ENCODE data around the gene ZNF341. TPM values are rescaled to one million over a fixed set of nuclear protein-coding genes. Genes with fewer than 3 reads are reported as not detected.
A peak's percentile ranks its signal among the peaks of the same experiment; 100 is the strongest.

The ZNF341 gene
- total RNA-seq, 4 donors from 2014 or later = 1.7 to 4.4 (median 2.9) TPM

- Histone ChIP-seq H3K4me3 (no peak overlapping the region), H3K36me3 (no peaks in the 10 kb centered on the region), H3K9me3 (no peaks in the 10 kb centered on the region), H3K27me3 (no peaks in the 10 kb centered on the region), H3K4me1 (peaks cover 4 to 38% (median 15%) of the 10 kb centered on the region in 3 donors), H3K27ac (no peak overlapping the region)
- 49% methylated on average over 2 to 5 of the region's 5 CpGs for WGBS, 2 donors (ENCODE audit: low coverage in 1 of 2)
- no peak for ATAC-seq
- TF ChIP-seq EP300 (IDR thresholded peaks at IDR 0.05) (no peak), POLR2A (IDR thresholded peaks at IDR 0.05) (no peak)
Measured at GRCh38 chr20:33810259-33810658, 78.5 kb downstream of the ZNF341 start.

- Histone ChIP-seq H3K27me3 (no peaks in the 10 kb centered on the region), H3K4me1 (peaks cover 4 to 47% (median 15%) of the 10 kb centered on the region in 3 donors), H3K27ac (peak within 1 kb of the TSS; percentile 88 to 95 (median 94)), H3K4me3 (peak within 1 kb of the TSS; percentile 81 to 91), H3K9me3 (no peaks in the 10 kb centered on the region), H3K36me3 (peaks cover 0 to 4% of the 10 kb centered on the region in 2 donors)
- TF ChIP-seq POLR2AphosphoS5 (IDR thresholded peaks at IDR 0.05) (peak; percentile 75), CTCF (IDR thresholded peaks at IDR 0.05) (peak in 1 of 4 experiments; percentile 7), EP300 (IDR thresholded peaks at IDR 0.05) (no peak), POLR2A (IDR thresholded peaks at IDR 0.05) (peak; percentile 88 to 92)
- peak; percentile 100 for ATAC-seq
- WGBS, 2 donors (ENCODE audit: low coverage in 1 of 2) = 0 to 1% methylated on average over 6 to 27 of the region's 71 CpGs
Measured at GRCh38 chr20:33810885-33811775, 79.3 kb downstream of the ZNF341 start, which contains the start of gene CHMP4B. CHMP4B (plus strand) TSS chr20:33811348; CDS start chr20:33811469, 121 bp downstream.

GRCh38 chr20:33811776-33812151 lies 80.0 kb downstream of the ZNF341 start:
- peak overlapping the region; percentile 88 to 95 (median 94) for H3K27ac ChIP-seq
- H3K9me3 ChIP-seq = no peaks in the 10 kb centered on the region
- H3K27me3 ChIP-seq = no peaks in the 10 kb centered on the region
- peaks cover 4 to 53% (median 15%) of the 10 kb centered on the region in 3 donors for H3K4me1 ChIP-seq
- 1% methylated on average over 11 to 12 of the region's 12 CpGs for WGBS, 2 donors (ENCODE audit: low coverage in 1 of 2)
- H3K36me3 ChIP-seq = peaks cover 0 to 4% of the 10 kb centered on the region in 2 donors
- TF ChIP-seq EP300 (IDR thresholded peaks at IDR 0.05) = no peak
- TF ChIP-seq CTCF (IDR thresholded peaks at IDR 0.05) = no peak
- no peak for TF ChIP-seq POLR2AphosphoS5 (IDR thresholded peaks at IDR 0.05)
- TF ChIP-seq POLR2A (IDR thresholded peaks at IDR 0.05) = no peak
- ATAC-seq = no peak
- H3K4me3 ChIP-seq = peak overlapping the region; percentile 81 to 91

- peak overlapping the region; percentile 81 to 91 for H3K4me3 ChIP-seq
- peak; percentile 49 for ATAC-seq
- WGBS, 2 donors (ENCODE audit: low coverage in 1 of 2) = 4 to 6% methylated on average over 10 to 14 of the region's 14 CpGs
- H3K27ac ChIP-seq = peak overlapping the region; percentile 88 to 95 (median 94)
- no peaks in the 10 kb centered on the region for H3K9me3 ChIP-seq
- H3K4me1 ChIP-seq = peaks cover 8 to 58% (median 18%) of the 10 kb centered on the region in 3 donors
- no peaks in the 10 kb centered on the region for H3K27me3 ChIP-seq
- peak; percentile 74 for TF ChIP-seq POLR2AphosphoS5 (IDR thresholded peaks at IDR 0.05)
- TF ChIP-seq EP300 (IDR thresholded peaks at IDR 0.05) = no peak
- H3K36me3 ChIP-seq = peaks cover 0 to 4% of the 10 kb centered on the region in 2 donors
Measured at GRCh38 chr20:33812152-33812849, 80.5 kb downstream of the ZNF341 start.

- Histone ChIP-seq H3K36me3 (peaks cover 0 to 4% of the 10 kb centered on the region in 2 donors), H3K27me3 (no peaks in the 10 kb centered on the region), H3K9me3 (no peaks in the 10 kb centered on the region), H3K4me3 (peak overlapping the region; percentile 81 to 91), H3K4me1 (peaks cover 8 to 65% (median 23%) of the 10 kb centered on the region in 3 donors), H3K27ac (peak overlapping the region; percentile 88 to 95 (median 94))
- WGBS, 2 donors (ENCODE audit: low coverage in 1 of 2) = 11 to 21% methylated on average over 9 to 10 of the region's 10 CpGs
- no peak for ATAC-seq
- TF ChIP-seq CTCF (IDR thresholded peaks at IDR 0.05) (no peak), POLR2A (IDR thresholded peaks at IDR 0.05) (no peak), EP300 (IDR thresholded peaks at IDR 0.05) (no peak), POLR2AphosphoS5 (IDR thresholded peaks at IDR 0.05) (no peak)
Measured at GRCh38 chr20:33812908-33813462, 81.2 kb downstream of the ZNF341 start.
